Measurements from ENCODE around the gene PEX1. TPM values are rescaled to one million over a fixed set of nuclear protein-coding genes. Genes with fewer than 3 reads are reported as not detected.
"Not testable (repeated sequence)": the region's sequence is repeated elsewhere in the genome, so short reads cannot be mapped to it uniquely, and the experiment has no call there.

Gene PEX1
- total and polyA plus RNA-seq, 5 experiments from 2014 or later, result 7.9 to 43.4 (median 10.1) TPM

DNA sequence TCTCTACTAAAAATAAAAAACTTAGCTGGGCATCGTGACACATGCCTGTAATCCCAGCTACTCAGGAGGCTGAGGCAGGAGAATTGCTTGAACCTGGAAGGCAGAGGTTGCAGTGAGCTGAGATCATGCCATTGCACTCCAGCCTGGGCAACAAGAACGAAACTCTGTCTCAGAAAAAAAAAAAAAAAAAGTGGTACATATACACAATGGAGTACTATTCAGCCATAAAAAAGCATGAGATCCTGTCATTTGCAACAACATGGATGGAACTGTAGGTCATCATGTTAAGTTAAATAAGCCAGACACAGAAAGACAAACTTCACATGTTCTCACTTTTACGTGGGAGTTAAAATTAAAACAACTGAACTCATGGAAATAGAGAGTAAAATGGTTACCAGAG lies 15.2 kb upstream of the PEX1 start:
- POLR2A ChIA-PET, result interaction anchor here (1.5 kb wide), 1 partner anchor 15 kb away, joined by 6 read pairs; the partner anchor contains the start of genes PEX1 and RBM48

DNA sequence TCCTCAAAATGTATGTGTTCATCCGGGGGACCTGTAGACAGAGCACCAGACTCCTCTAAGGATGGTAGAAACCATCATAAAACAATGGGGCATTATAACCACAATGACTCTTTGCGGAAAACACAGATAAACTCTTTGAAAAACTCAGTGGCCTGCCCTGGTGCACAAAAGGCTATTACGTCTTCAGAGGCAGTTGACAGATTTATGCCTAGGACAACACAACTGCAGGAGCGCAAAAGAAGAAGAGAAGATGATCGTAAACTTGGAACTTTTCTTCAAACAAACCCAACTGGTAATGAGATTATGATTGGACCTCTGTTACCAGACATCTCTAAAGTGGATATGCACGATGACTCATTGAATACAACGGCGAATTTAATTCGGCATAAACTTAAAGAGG lies 6.3 kb upstream of the PEX1 start:
- H3K27ac Mint-ChIP-seq, result no peak overlapping the region
- no peak for ATAC-seq
- no peaks in the 10 kb centered on the region for H3K27me3 Mint-ChIP-seq
- DNase-seq, result no peak
- H3K4me3 Mint-ChIP-seq, result peak overlapping the region in 1 of 10 donors; percentile 32
- H3K36me3 Mint-ChIP-seq, result peaks cover 9 to 94% (median 16%) of the 10 kb centered on the region in 3 donors
- peaks cover 14 to 38% (median 36%) of the 10 kb centered on the region in 4 donors for H3K4me1 Mint-ChIP-seq
- POLR2A ChIA-PET, result no interaction called here
- H3K9me3 Mint-ChIP-seq, result no peaks in the 10 kb centered on the region

More for the DNA sequence above, 15.2 kb upstream of the PEX1 start:
- ATAC-seq, H3K4me1 Mint-ChIP-seq, H3K9me3 Mint-ChIP-seq, H3K36me3 Mint-ChIP-seq, H3K27me3 Mint-ChIP-seq, H3K27ac Mint-ChIP-seq, H3K4me3 Mint-ChIP-seq, DNase-seq: not testable (repeated sequence)

DNA sequence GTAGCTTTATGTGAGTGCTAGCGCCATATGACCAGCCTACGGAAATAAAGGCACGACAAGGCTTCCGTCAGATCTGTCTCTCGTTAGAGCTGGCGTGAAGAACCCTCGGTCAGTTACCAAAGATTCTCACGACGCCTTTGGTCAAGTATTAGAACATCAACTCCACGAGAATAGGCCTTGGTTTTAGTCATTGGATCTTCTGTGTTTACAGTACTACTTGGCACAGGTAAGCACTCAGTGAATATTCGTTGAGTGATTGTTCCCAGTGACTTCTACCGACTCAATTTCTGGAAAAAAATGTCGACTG lies 591 bp upstream of the PEX1 start:
- peaks cover 22 to 53% (median 40%) of the 10 kb centered on the region in 4 donors for H3K4me1 Mint-ChIP-seq
- DNase-seq (no peak), ATAC-seq (no peak)
- H3K4me3 Mint-ChIP-seq, result peak overlapping the region; percentile 81 to 96 (median 92)
- POLR2A ChIA-PET, result interaction anchor here (0.6 to 2.0 kb wide), 17 partner anchors 10 to 704 kb away, joined by 3 to 27 read pairs (median 6); partner anchors contain the start of genes AKAP9, ANKIB1, CDK6 and FAM133B
- H3K9me3 Mint-ChIP-seq, result no peaks in the 10 kb centered on the region
- peaks cover 5 to 41% (median 9%) of the 10 kb centered on the region in 3 donors for H3K36me3 Mint-ChIP-seq
- no peaks in the 10 kb centered on the region for H3K27me3 Mint-ChIP-seq
- H3K27ac Mint-ChIP-seq, result peak overlapping the region; percentile 87 to 99 (median 98)

DNA sequence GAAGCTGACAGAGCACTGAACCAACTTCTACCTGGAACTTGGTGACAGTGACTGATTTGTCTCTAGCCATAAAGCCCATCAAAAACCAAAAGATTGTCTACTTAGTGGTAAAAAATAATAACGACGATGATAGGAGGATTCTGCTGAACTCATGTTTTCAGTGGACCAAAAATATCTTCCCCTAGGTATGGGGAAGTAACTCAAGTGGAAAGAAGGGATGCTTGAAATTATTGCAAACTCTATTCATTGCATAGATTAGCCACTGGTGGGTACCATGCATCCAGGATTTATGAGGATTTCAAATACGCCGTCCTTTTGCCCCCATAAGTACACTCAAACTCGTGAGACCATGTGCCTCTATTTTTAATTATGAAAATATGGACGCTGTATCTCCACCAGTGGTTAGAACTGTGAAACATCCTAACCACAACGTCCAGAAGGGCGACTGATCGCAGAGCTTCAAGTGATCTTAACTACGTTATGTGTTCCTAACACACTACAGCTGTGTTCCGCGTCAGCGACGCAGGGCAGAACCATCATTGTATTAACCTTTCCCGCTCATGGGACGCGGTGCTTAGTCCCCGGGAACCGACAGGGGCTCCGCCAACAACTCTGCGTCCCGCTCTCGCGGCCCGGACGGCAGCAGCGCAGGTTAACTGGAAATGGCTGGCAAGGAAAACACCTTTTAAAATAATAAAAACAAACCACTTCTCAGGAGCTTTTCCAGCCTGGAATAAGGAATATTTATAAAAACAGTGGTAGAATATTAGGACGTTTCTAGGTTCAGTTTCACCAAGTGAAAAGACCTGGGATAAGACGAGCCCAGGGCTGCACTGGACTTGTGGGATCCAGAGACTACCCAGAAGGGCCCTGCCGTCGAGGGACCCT lies 776 bp downstream of the PEX1 start:
- Mint-ChIP-seq H3K4me1 (peaks cover 19 to 47% (median 32%) of the 10 kb centered on the region in 4 donors), H3K27ac (peak overlapping the region; percentile 92 to 99 (median 96)), H3K4me3 (peak overlapping the region; percentile 81 to 96 (median 94)), H3K9me3 (no peaks in the 10 kb centered on the region), H3K27me3 (no peaks in the 10 kb centered on the region), H3K36me3 (peaks cover 5 to 30% (median 5%) of the 10 kb centered on the region in 3 donors)
- POLR2A ChIA-PET, result interaction anchor here (1.7 to 2.0 kb wide), 6 partner anchors 13 to 309 kb away, joined by 6 to 27 read pairs (median 9); partner anchors contain the start of genes ANKIB1, CDK6, FAM133B and GATAD1
- DNase-seq (peak; percentile 11 to 63 (median 39)), ATAC-seq (peak; percentile 16 to 18)

DNA sequence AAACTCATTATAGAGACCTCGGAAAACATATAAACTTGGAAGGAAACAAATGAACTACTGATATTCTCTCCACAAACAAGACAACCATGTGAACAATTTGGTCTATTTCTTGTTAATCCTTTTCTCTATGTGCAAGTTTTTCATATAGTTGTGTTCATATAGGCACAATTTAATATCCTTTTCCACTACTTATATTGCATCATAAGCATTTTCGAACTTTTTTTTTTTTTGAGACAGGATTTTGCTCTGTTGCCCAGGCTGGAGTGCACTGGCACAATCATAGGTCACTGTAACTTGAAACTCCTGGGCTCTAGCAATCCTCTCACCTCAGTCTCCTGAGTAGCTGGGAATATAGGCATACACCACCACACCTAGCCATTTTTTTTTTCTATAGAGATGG lies 5.2 kb downstream of the PEX1 start:
- POLR2A ChIA-PET, result no interaction called here
- H3K9me3 Mint-ChIP-seq, result no peaks in the 10 kb centered on the region

DNA sequence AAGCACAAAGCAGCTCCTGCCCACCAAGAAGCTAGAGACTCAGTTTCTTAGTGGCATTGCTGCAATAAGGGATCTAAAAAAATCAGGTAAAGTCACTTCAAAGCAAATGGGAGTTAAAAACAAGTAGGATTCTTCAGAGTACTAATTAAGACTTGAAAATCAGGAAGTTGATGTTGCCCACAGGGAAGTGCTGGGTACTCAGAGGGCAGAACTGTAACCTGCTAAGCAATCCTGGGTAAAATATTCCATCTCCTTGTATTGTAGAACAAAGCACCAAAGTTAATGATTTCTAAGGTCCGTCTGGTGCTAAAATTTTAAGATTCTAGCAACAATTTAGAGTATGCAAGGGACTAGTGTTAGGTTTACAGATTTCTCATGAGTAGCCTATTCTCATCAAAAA lies 8.3 kb downstream of the PEX1 start:
- no peak overlapping the region for H3K4me3 Mint-ChIP-seq
- DNase-seq, result no peak
- no peaks in the 10 kb centered on the region for H3K9me3 Mint-ChIP-seq
- no peak for ATAC-seq
- POLR2A ChIA-PET, result no interaction called here
- H3K36me3 Mint-ChIP-seq, result peaks cover 0 to 49% (median 10%) of the 10 kb centered on the region in 3 donors
- H3K27me3 Mint-ChIP-seq, result no peaks in the 10 kb centered on the region
- H3K4me1 Mint-ChIP-seq, result peaks cover 0 to 7% (median 2%) of the 10 kb centered on the region in 4 donors
- H3K27ac Mint-ChIP-seq, result peak overlapping the region in 3 of 10 donors; percentile 24 to 77 (median 44)

More for the DNA sequence above, 5.2 kb downstream of the PEX1 start:
- Mint-ChIP-seq H3K27me3 (no peaks in the 10 kb centered on the region), H3K36me3 (peaks cover 0 to 23% (median 0%) of the 10 kb centered on the region in 3 donors), H3K4me3 (no peak overlapping the region), H3K4me1 (peaks cover 9 to 24% (median 21%) of the 10 kb centered on the region in 4 donors), H3K27ac (no peak overlapping the region)
- no peak for DNase-seq
- no peak for ATAC-seq

DNA sequence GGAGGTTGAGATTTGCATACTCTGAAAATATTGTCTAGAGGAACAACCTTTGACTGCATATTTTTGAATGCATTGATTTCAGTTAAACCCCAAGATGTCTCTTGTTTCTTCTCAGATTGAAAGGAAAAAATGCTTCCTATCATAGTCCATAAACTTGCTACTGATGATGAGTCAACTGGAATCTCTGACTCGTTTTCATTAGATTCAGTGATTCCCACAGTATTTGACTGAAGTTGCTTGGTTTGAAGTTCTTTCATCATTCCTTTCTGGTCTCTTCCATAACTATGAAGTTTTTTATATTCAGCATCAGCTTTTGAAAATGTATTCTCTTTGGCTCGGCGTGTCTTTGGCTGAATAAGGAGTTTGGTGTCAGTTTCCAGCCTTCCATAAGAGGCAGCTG lies 10.7 kb downstream of the PEX1 start:
- peak overlapping the region in 2 of 10 donors; percentile 13 to 79 for H3K27ac Mint-ChIP-seq

DNA sequence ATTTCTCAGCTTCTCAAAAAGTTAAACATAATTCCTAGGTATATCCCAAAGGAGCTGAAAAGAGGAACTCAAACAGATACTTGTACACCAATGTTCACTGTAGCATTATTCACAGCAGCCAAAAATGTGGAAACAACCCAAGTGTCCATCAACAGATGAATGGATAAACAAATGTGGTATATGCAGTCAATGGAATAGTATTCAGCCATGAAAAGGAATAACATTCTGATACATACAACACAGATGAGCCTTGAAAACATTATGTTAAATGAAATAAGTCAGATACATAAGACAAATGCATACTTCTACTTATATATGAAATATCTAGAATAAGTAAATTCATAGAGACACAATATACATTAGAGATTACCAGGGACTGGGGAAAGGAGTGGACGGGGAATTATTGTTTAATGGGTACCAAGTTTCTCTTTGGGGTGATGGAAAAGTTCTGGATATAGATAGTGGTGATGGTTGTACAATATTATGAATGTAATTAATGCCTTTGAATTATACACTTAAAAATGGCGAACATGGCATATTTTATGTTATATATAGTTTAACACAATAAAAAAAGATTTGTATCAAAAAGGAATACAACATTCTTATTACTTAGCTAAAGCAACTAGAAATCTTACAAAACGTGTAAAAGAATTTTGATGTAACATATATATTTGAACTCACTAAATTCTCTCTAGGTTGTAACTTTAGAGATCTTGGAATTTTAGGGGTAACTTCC lies 15.0 kb downstream of the PEX1 start:
- no peaks in the 10 kb centered on the region for H3K9me3 Mint-ChIP-seq
- H3K27me3 Mint-ChIP-seq, result no peaks in the 10 kb centered on the region
- peaks cover 0 to 69% (median 20%) of the 10 kb centered on the region in 3 donors for H3K36me3 Mint-ChIP-seq

More for the DNA sequence above, 10.7 kb downstream of the PEX1 start:
- H3K36me3 Mint-ChIP-seq, result peaks cover 0 to 61% (median 18%) of the 10 kb centered on the region in 3 donors
- no peaks in the 10 kb centered on the region for H3K27me3 Mint-ChIP-seq
- no peaks in the 10 kb centered on the region for H3K9me3 Mint-ChIP-seq
- POLR2A ChIA-PET, result no interaction called here
- ATAC-seq (no peak), DNase-seq (no peak)
- peaks cover 0 to 2% (median under 1%) of the 10 kb centered on the region in 4 donors for H3K4me1 Mint-ChIP-seq
- H3K4me3 Mint-ChIP-seq, result no peak overlapping the region

DNA sequence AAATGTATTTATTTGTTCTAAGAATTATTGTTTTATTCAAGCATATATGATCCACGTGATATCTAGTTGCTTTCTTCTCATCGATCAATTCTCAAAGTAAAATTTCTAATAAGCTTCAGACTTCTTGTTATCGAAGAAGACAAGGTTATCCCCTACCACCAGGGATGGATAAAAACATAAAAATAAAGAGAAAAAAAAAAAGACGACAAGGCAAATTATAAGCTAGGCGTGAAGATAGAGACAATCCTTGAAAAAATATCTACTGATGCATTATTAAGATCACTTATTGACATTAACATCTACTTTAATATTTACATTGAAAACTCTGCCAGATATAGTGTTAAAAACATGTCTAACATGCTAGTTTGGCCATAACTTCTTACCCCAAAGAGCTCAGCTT lies 19.4 kb downstream of the PEX1 start:
- H3K4me1 Mint-ChIP-seq, result peaks cover 0 to 3% (median under 1%) of the 10 kb centered on the region in 4 donors
- peaks cover 0 to 66% (median 13%) of the 10 kb centered on the region in 3 donors for H3K36me3 Mint-ChIP-seq
- H3K4me3 Mint-ChIP-seq, result no peak overlapping the region
- no peak overlapping the region for H3K27ac Mint-ChIP-seq
- H3K9me3 Mint-ChIP-seq, result no peaks in the 10 kb centered on the region
- no peaks in the 10 kb centered on the region for H3K27me3 Mint-ChIP-seq
- DNase-seq (no peak), ATAC-seq (no peak)
- POLR2A ChIA-PET, result no interaction called here

More for the DNA sequence above, 15.0 kb downstream of the PEX1 start:
- ATAC-seq (no peak), DNase-seq (no peak)
- POLR2A ChIA-PET, result interaction anchor here (1.4 kb wide), 1 partner anchor 15 kb away, joined by 7 read pairs; the partner anchor contains the start of genes PEX1 and RBM48
- Mint-ChIP-seq H3K27ac (no peak overlapping the region), H3K4me1 (no peaks in the 10 kb centered on the region), H3K4me3 (no peak overlapping the region)

DNA sequence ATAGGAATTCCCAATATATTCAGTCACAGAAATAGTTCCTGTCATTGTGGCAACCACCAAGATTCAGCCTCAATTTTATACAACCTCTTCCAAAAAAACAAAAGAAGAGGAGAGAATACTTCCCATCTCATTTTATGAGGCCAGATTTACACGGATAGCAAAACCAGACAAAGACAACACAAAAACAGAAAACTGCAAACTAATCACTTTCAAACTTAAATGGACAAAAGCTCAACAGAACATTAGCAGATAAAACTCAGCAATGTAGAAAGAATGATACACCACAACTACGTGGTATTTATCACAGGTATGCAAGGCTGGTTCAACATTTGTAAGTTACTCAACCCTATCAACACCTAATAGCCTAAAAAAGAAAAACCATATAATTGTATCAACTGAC lies 22.0 kb downstream of the PEX1 start:
- peaks cover 0 to 68% (median 5%) of the 10 kb centered on the region in 3 donors for H3K36me3 Mint-ChIP-seq
- H3K4me1 Mint-ChIP-seq, result peaks cover 0 to 5% (median 2%) of the 10 kb centered on the region in 4 donors
- H3K9me3 Mint-ChIP-seq, result no peaks in the 10 kb centered on the region
- H3K27me3 Mint-ChIP-seq, result no peaks in the 10 kb centered on the region
- DNase-seq, result no peak
- no peak overlapping the region for H3K4me3 Mint-ChIP-seq
- H3K27ac Mint-ChIP-seq, result peak overlapping the region in 1 of 10 donors; percentile 39
- no peak for ATAC-seq
- POLR2A ChIA-PET, result interaction anchor here (0.6 kb wide), 1 partner anchor 159 kb away, joined by 3 read pairs; no protein-coding TSS in a partner anchor

DNA sequence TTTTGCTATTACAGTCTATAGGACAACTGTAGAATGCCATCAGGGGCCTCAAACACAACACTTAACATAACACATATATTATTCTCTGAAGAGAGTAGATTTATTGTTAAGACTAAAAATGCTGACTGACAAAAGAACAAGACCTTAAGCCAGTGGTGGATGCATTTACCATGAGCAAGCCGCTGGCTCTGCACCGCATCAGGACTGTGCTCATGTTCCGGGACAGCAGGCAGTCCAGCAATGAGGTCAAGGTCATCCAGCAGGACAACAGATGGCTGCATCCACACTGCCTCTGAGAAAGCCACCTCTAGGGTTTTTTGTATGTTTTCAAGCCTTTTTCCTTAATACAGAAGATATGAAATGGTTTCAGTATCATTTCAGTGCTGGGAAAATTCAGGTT lies 23.8 kb downstream of the PEX1 start:
- Mint-ChIP-seq H3K4me1 (peaks cover 0 to 5% (median 2%) of the 10 kb centered on the region in 4 donors), H3K27me3 (no peaks in the 10 kb centered on the region), H3K4me3 (no peak overlapping the region), H3K36me3 (peaks cover 10 to 76% (median 17%) of the 10 kb centered on the region in 3 donors), H3K9me3 (no peaks in the 10 kb centered on the region), H3K27ac (peak overlapping the region in 1 of 10 donors; percentile 26)
- DNase-seq, result no peak
- POLR2A ChIA-PET, result no interaction called here
- ATAC-seq, result no peak

DNA sequence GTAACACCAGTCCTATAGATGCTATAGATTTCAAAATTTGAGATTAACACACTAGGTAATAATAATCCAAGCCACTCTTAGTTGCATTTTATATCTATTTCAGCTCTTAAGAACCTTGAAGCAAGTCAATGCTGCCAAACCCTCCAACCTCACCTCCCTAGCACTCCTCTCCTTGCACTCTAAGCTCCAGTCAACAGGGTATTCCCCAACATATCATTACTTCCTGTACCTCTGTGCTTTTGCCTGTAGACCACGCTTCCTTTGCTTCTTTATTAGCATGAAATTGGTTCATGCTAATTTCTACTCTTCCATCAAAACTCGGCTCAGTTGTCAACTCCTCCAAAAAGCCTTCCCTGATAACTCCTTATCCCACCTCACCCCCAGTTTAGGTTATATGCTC lies 24.6 kb downstream of the PEX1 start:
- H3K27ac Mint-ChIP-seq, result peak overlapping the region in 3 of 10 donors; percentile 6 to 36 (median 26)
- peaks cover 0 to 5% (median 2%) of the 10 kb centered on the region in 4 donors for H3K4me1 Mint-ChIP-seq
- H3K27me3 Mint-ChIP-seq, result no peaks in the 10 kb centered on the region
- no peaks in the 10 kb centered on the region for H3K9me3 Mint-ChIP-seq
- DNase-seq (no peak), ATAC-seq (no peak)
- no peak overlapping the region for H3K4me3 Mint-ChIP-seq
- POLR2A ChIA-PET, result no interaction called here
- H3K36me3 Mint-ChIP-seq, result peaks cover 10 to 78% (median 22%) of the 10 kb centered on the region in 3 donors
